WTC11 (cell line): ENCODE measurements around the gene RIOK2.

ENCODE experiments used
- ATF1 ChIP-seq: sonication (generic); formaldehyde crosslinking; IDR thresholded peaks from 2 replicates; pipeline ENCODE4 v1.8.1; 2023; ENCODE audit warnings: mild to moderate bottlenecking, moderate library complexity, missing genetic modification reagents
- ATF3 ChIP-seq: sonication (generic); formaldehyde crosslinking; conservative IDR thresholded peaks from 2 replicates; pipeline ENCODE4 v1.8.1; 2022; ENCODE audit warnings: mild to moderate bottlenecking, missing genetic modification reagents
- CTCF ChIP-seq: fragments of 200-600 bp; IDR thresholded peaks from 2 replicates; pipeline ENCODE4 v1.8.0; 2022; ENCODE audit warnings: antibody characterized with exemption
- FOXJ3 ChIP-seq: sonication (generic); formaldehyde crosslinking; IDR thresholded peaks from 2 replicates; pipeline ENCODE4 v1.9.0; 2021; ENCODE audit warnings: missing genetic modification reagents, mild to moderate bottlenecking, borderline replicate concordance
- FOXP1 ChIP-seq: sonication (generic); formaldehyde crosslinking; IDR thresholded peaks from 2 replicates; pipeline ENCODE4 v1.8.0; 2022; ENCODE audit warnings: missing genetic modification reagents, mild to moderate bottlenecking, moderate library complexity, borderline replicate concordance
- SP1 ChIP-seq: sonication (generic); formaldehyde crosslinking; conservative IDR thresholded peaks from 2 replicates; pipeline ENCODE4 v1.8.1; 2022; ENCODE audit warnings: missing genetic modification reagents

GRCh38 chr5:97171703-97172102 lies 11.3 kb downstream of the RIOK2 start:
- TF ChIP-seq CTCF (no peak), ATF3 (CRISPR knock-in tag) (no peak), ATF1 (CRISPR knock-in tag) (no peak), FOXJ3 (CRISPR knock-in tag) (no peak), SP1 (no peak), FOXP1 (no peak)
